Caco-2 (cell line): ENCODE measurements around the gene ACADL. TPM values are rescaled to one million over a fixed set of nuclear protein-coding genes. Genes with fewer than 3 reads are reported as not detected.

Source experiments
- BruUV-seq: library from RNA; stranded (reverse); fragments of 400-500 nt; replicated peaks from 2 replicates; lab custom pipeline; 2021; lab: Mats Ljungman, UMichigan
- CTCF ChIA-PET: fragments of 300-600 bp; sonication (Branson Sonifier 250); formaldehyde crosslinking; loops from one replicate; lab custom pipeline; 2022; ENCODE audit warnings: antibody characterized with exemption; lab: Charles Lee
- POLR2A ChIA-PET: fragments of 300-600 bp; sonication (Branson Sonifier 250); formaldehyde crosslinking; loops from one replicate; lab custom pipeline; 2022; ENCODE audit warnings: antibody characterized with exemption; lab: Charles Lee
- DNase-seq, 2 experiments: peaks; one replicate each; pipeline versions ENCODE4 v3.0.0 to v3.0.0-alpha.2; 2020 to 2022
- H3K27me3 ChIP-seq: replicated peaks from 2 replicates; pipeline ENCODE4 v1.6.0; 2011; ENCODE audit warnings: low read length; ENCODE audit not compliant: control insufficient read depth, insufficient read depth
- H3K36me3 ChIP-seq: 2 replicates; pipeline ENCODE4 v1.5.1; 2011; ENCODE audit warnings: low read length; ENCODE audit not compliant: control insufficient read depth, insufficient read depth
- H3K4me1 ChIP-seq: fragments of 250-450 bp; sonication (Bioruptor Pico); 2 replicates; pipeline ENCODE4 v1.5.1; 2020; ENCODE audit warnings: mild to moderate bottlenecking
- H3K4me3 ChIP-seq: 2 replicates; pipeline ENCODE4 v1.5.1; 2011; ENCODE audit warnings: low read depth, mild to moderate bottlenecking, control low read depth, low read length
- H3K9me3 ChIP-seq: fragments of 250-450 bp; sonication (Bioruptor Pico); 2 replicates; pipeline ENCODE4 v1.5.1; 2020; ENCODE audit warnings: mild to moderate bottlenecking, moderate library complexity
- H3K27ac Mint-ChIP-seq: one replicate; pipeline ENCODE4 v1.8.0; 2022; ENCODE audit warnings: mixed read lengths; ENCODE audit not compliant: unreplicated experiment
- H3K27me3 Mint-ChIP-seq: one replicate; pipeline ENCODE4 v1.8.0; 2022; ENCODE audit warnings: mixed read lengths; ENCODE audit not compliant: insufficient read depth, unreplicated experiment
- H3K36me3 Mint-ChIP-seq: one replicate; pipeline ENCODE4 v1.8.0; 2022; ENCODE audit warnings: mild to moderate bottlenecking, mixed read lengths; ENCODE audit not compliant: insufficient read depth, unreplicated experiment
- H3K4me1 Mint-ChIP-seq: one replicate; pipeline ENCODE4 v1.8.0; 2022; ENCODE audit warnings: low read depth, mixed read lengths; ENCODE audit not compliant: unreplicated experiment
- H3K4me3 Mint-ChIP-seq: one replicate; pipeline ENCODE4 v1.8.0; 2022; ENCODE audit warnings: mild to moderate bottlenecking, moderate library complexity, mixed read lengths; ENCODE audit not compliant: unreplicated experiment
- H3K9me3 Mint-ChIP-seq: one replicate; pipeline ENCODE4 v1.8.0; 2022; ENCODE audit warnings: mixed read lengths; ENCODE audit not compliant: unreplicated experiment
- CTCF ChIP-seq, 2 experiments: fragments of 200-600 bp in 1 of 2; IDR thresholded peaks; 1 replicate in 1 of 2; 2 replicates in 1 of 2; pipeline versions ENCODE4 v1.5.1 to v1.8.0; 2011 to 2022; ENCODE audit warnings: antibody characterized with exemption in 1 of 2, control low read depth in 1 of 2, inconsistent platforms in 1 of 2, low read depth in 1 of 2, low read length in 1 of 2, mild to moderate bottlenecking in 1 of 2, moderate library complexity in 1 of 2; ENCODE audit not compliant: insufficient read depth in 1 of 2, severe bottlenecking in 1 of 2, unreplicated experiment in 1 of 2
- intact Hi-C: fragments of 100-400 bp; cut with micrococcal nuclease; formaldehyde crosslinking; loops from one replicate; pipeline ENCODE4 v1.10.0; 2022; ENCODE audit not compliant: unreplicated experiment
- total RNA-seq: library from RNA; stranded (reverse); gene quantifications from 2 replicates; pipeline ENCODE4 v1.2.3, GENCODE V29; 2022

Gene ACADL
- total RNA-seq, 1 experiment from 2014 or later: not detected

DNA sequence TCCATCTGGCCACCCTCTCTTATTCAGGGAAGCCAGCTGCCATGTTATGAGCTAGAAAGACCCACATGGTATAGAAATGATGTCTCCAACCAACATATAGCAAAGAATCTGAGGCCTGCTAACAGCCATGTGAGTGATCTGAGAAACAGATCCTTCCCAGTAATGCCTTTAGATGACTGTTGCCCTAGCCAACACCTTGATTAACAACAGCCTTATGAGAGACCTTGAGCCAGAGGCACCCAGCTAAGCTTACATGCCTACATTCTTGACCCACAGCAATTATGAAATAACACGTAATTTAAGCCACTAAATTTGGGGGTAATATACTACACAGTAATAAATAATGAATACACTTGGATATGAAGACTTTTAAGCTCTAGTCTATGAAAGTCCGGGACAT is 67.0 kb downstream of the ACADL start:
- ChIA-PET POLR2A (no interaction called here), CTCF (no interaction called here)
- no peak overlapping the region for H3K4me3 Mint-ChIP-seq
- DNase-seq: no peak
- no peak overlapping the region for H3K27ac Mint-ChIP-seq
- no peaks in the 10 kb centered on the region for H3K27me3 Mint-ChIP-seq
- intact Hi-C loops: no loop called here
- no peaks in the 10 kb centered on the region for H3K36me3 ChIP-seq
- H3K9me3 ChIP-seq: no peaks in the 10 kb centered on the region
- H3K4me1 ChIP-seq: no peaks in the 10 kb centered on the region
- no peak overlapping the region for H3K4me3 ChIP-seq
- no peaks in the 10 kb centered on the region for H3K27me3 ChIP-seq
- no peaks in the 10 kb centered on the region for H3K9me3 Mint-ChIP-seq
- peaks cover 11% of the 10 kb centered on the region for H3K4me1 Mint-ChIP-seq
- H3K36me3 Mint-ChIP-seq: no peaks in the 10 kb centered on the region
- BruUV-seq: no TSS peak
- no peak for TF ChIP-seq CTCF (IDR thresholded peaks at IDR 0.05; ENCODE audit: insufficient read depth in 1 of 2, low read depth in 1 of 2, low read length in 1 of 2, severe bottlenecking in 1 of 2, unreplicated experiment in 1 of 2)

- H3K27ac Mint-ChIP-seq: no peak overlapping the region
- no peak for DNase-seq
- H3K9me3 Mint-ChIP-seq: no peaks in the 10 kb centered on the region
- H3K4me1 Mint-ChIP-seq: peaks cover 4% of the 10 kb centered on the region
- intact Hi-C loops: no loop called here
- H3K27me3 Mint-ChIP-seq: no peaks in the 10 kb centered on the region
- H3K36me3 ChIP-seq: no peaks in the 10 kb centered on the region
- BruUV-seq: no TSS peak
- no peaks in the 10 kb centered on the region for H3K9me3 ChIP-seq
- ChIA-PET CTCF (no interaction called here), POLR2A (no interaction called here)
- no peak overlapping the region for H3K4me3 Mint-ChIP-seq
- H3K4me1 ChIP-seq: no peaks in the 10 kb centered on the region
- no peak overlapping the region for H3K4me3 ChIP-seq
- H3K36me3 Mint-ChIP-seq: no peaks in the 10 kb centered on the region
- H3K27me3 ChIP-seq: no peaks in the 10 kb centered on the region
- no peak for TF ChIP-seq CTCF (IDR thresholded peaks at IDR 0.05; ENCODE audit: insufficient read depth in 1 of 2, low read depth in 1 of 2, low read length in 1 of 2, severe bottlenecking in 1 of 2, unreplicated experiment in 1 of 2)
Measured at GRCh38 chr2:210157526-210157925, 67.7 kb downstream of the ACADL start.

DNA sequence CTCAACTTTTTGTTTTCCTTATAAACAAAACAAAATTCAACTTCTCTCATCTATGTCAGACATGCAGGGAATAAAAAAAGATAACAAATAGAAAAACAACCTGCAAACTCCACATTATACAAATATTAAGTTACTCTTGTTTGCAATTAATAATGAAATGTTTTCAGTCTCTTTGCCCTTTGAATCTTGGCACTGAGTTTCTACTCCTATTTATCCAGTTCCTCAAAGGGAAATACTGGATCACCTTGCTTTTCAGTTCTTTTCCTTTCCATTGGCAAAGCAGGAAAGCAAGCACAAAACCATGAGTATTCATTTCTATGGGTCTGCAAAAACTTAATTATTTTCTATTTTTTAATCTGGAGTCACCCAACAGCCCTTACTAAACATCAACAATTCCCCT is 77.6 kb downstream of the ACADL start:
- no peaks in the 10 kb centered on the region for H3K27me3 Mint-ChIP-seq
- Histone ChIP-seq H3K36me3 (no peaks in the 10 kb centered on the region), H3K9me3 (no peaks in the 10 kb centered on the region), H3K4me1 (no peaks in the 10 kb centered on the region), H3K27me3 (no peaks in the 10 kb centered on the region), H3K4me3 (no peak overlapping the region)
- ChIA-PET POLR2A (no interaction called here), CTCF (no interaction called here)
- H3K9me3 Mint-ChIP-seq: no peaks in the 10 kb centered on the region
- H3K36me3 Mint-ChIP-seq: peaks cover 8% of the 10 kb centered on the region
- no peaks in the 10 kb centered on the region for H3K4me1 Mint-ChIP-seq
- no peak overlapping the region for H3K4me3 Mint-ChIP-seq
- BruUV-seq: no TSS peak
- no peak overlapping the region for H3K27ac Mint-ChIP-seq
- DNase-seq: no peak
- intact Hi-C loops: no loop called here
- no peak for TF ChIP-seq CTCF (IDR thresholded peaks at IDR 0.05; ENCODE audit: insufficient read depth in 1 of 2, low read depth in 1 of 2, low read length in 1 of 2, severe bottlenecking in 1 of 2, unreplicated experiment in 1 of 2)

Other genes starting within 250 kb of the ACADL start
- gene RPE, start 222.8 kb downstream of the ACADL start, total RNA-seq: 91.1 and 92.9 TPM in 2 replicates
- gene KANSL1L, start 54.0 kb downstream of the ACADL start, total RNA-seq: 5.3 and 5.7 TPM in 2 replicates
- gene MYL1, start 89.7 kb upstream of the ACADL start, total RNA-seq: not detected in 2 replicates